Endothelial cell of umbilical vein (primary cell): Measurements from ENCODE around the gene RANBP2.

Experiments used
- EZH2 ChIP-seq: IDR thresholded peaks from 2 replicates; pipeline ENCODE4 v1.6.1; 2012; ENCODE audit warnings: borderline replicate concordance, low read depth, mild to moderate bottlenecking, moderate library complexity, low read length, inconsistent platforms; ENCODE audit not compliant: severe bottlenecking
- FOS ChIP-seq: IDR thresholded peaks from 2 replicates; pipeline ENCODE4 v1.6.1; 2011; ENCODE audit warnings: mild to moderate bottlenecking, low read length, moderate library complexity, borderline replicate concordance; ENCODE audit not compliant: insufficient read depth
- POLR2A ChIP-seq: IDR thresholded peaks from 2 replicates; pipeline ENCODE4 v1.6.1; 2012; ENCODE audit warnings: low read depth, mild to moderate bottlenecking, control low read depth, low read length
- POLR2AphosphoS5 ChIP-seq: IDR thresholded peaks from 2 replicates; pipeline ENCODE4 v1.6.1; 2012; ENCODE audit warnings: low read depth, mild to moderate bottlenecking, control low read depth, low read length, moderate library complexity; ENCODE audit not compliant: insufficient read depth
- TF ChIP-seq, protein P1 (sequence below), 2 donors: IDR thresholded peaks; 1 replicate in 1 of 2; 2 replicates in 1 of 2; pipeline ENCODE4 v1.5.1; 2011; ENCODE audit warnings: low read length in 2 of 2, mild to moderate bottlenecking in 2 of 2, moderate library complexity in 2 of 2, control low read depth in 1 of 2, inconsistent platforms in 1 of 2, low read depth in 1 of 2; ENCODE audit not compliant: insufficient read depth in 1 of 2; ENCODE audit errors: extremely low read depth in 1 of 2

DNA sequence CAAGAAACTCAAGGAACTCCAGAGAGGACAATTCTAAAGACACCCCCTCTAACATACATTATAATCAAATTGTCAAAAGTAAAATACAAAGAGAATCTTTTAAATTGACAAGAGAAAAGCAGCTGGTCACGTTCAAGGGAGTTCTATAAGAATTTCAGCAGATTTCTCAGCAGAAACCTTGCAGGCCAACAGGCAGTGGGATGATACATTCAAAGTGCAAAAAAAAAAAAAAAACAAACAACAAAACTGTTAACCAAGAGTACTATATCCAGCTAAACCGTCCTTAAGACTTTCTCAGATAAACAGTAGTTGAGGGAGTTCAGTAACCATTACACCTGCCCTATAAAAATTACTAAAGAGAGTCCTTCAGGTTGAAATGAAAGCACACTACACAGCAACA, 101.2 kb downstream of the RANBP2 start:
- TF ChIP-seq, protein P1, sequence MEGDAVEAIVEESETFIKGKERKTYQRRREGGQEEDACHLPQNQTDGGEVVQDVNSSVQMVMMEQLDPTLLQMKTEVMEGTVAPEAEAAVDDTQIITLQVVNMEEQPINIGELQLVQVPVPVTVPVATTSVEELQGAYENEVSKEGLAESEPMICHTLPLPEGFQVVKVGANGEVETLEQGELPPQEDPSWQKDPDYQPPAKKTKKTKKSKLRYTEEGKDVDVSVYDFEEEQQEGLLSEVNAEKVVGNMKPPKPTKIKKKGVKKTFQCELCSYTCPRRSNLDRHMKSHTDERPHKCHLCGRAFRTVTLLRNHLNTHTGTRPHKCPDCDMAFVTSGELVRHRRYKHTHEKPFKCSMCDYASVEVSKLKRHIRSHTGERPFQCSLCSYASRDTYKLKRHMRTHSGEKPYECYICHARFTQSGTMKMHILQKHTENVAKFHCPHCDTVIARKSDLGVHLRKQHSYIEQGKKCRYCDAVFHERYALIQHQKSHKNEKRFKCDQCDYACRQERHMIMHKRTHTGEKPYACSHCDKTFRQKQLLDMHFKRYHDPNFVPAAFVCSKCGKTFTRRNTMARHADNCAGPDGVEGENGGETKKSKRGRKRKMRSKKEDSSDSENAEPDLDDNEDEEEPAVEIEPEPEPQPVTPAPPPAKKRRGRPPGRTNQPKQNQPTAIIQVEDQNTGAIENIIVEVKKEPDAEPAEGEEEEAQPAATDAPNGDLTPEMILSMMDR (IDR thresholded peaks at IDR 0.05; ENCODE audit: extremely low read depth in 1 of 2, insufficient read depth in 1 of 2, low read depth in 1 of 2, low read length in 2 of 2), result no peak
- no peak for TF ChIP-seq FOS
- TF ChIP-seq POLR2AphosphoS5, result no peak
- no peak for TF ChIP-seq EZH2
- no peak for TF ChIP-seq POLR2A
